Left kidney (tissue), 8 donors: ENCODE data around the gene TFF1. TPM values are rescaled to one million over a fixed set of nuclear protein-coding genes. Genes with fewer than 3 reads are reported as not detected.
"Not testable (repeated sequence)": the region's sequence is repeated elsewhere in the genome, so short reads cannot be mapped to it uniquely, and the experiment has no call there.

Experiments used
- DNase-seq: peaks from one replicate; pipeline ENCODE4 v3.0.0-alpha.2; 2013
- long read RNA-seq, 8 donors: transcript quantifications; one replicate each; lab custom pipeline, GENCODE V29; 2026
- polyA plus RNA-seq: library from polyadenylated mRNA; unstranded; fragments of 120-200 nt; gene quantifications from one replicate; pipeline ENCODE4 v1.2.1, GENCODE V29; 2013; ENCODE audit not compliant: insufficient read length

The TFF1 gene
- not detected for polyA plus RNA-seq
- long read RNA-seq, donor 1: 0 reads
- long read RNA-seq, donor 2: 0 reads
- long read RNA-seq, donor 3: 0 reads
- long read RNA-seq, donor 4: 0 reads
- long read RNA-seq, donor 5: 0 reads
- long read RNA-seq, donor 6: 0 reads
- long read RNA-seq, donor 7: 0 reads
- long read RNA-seq, donor 8: 0 reads

DNA sequence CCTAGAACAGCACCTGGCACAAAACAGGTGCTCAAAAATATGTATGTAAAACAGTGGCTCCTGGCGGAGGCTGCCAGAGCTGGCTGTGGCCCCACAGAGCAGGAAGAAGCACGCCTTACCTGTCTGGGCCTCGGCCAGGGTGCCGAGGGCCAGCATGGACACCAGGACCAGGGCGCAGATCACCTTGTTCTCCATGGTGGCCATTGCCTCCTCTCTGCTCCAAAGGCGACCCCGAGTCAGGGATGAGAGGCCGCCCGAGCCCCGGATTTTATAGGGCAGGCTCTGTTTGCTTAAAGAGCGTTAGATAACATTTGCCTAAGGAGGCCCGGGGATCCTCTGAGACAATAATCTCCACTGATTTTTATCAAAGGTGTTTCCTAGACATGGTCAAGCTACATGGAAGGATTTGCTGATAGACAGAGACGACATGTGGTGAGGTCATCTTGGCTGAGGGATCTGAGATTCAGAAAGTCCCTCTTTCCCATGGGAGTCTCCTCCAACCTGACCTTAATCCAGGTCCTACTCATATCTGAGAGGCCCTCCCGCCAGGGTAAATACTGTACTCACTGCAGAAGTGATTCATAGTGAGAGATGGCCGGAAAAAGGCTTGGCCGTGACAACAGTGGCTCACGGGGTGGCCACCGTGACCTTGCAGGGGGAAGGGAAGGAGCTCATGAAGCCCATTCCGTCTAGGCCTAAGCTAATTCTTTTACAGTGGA is at the start of gene TFF1:
Gene TFF1, minus strand, starts transcription at position 244 of the 719 bp plus-strand sequence. Its CDS starts 40 bp downstream, at position 204.
- no peak for DNase-seq

DNA sequence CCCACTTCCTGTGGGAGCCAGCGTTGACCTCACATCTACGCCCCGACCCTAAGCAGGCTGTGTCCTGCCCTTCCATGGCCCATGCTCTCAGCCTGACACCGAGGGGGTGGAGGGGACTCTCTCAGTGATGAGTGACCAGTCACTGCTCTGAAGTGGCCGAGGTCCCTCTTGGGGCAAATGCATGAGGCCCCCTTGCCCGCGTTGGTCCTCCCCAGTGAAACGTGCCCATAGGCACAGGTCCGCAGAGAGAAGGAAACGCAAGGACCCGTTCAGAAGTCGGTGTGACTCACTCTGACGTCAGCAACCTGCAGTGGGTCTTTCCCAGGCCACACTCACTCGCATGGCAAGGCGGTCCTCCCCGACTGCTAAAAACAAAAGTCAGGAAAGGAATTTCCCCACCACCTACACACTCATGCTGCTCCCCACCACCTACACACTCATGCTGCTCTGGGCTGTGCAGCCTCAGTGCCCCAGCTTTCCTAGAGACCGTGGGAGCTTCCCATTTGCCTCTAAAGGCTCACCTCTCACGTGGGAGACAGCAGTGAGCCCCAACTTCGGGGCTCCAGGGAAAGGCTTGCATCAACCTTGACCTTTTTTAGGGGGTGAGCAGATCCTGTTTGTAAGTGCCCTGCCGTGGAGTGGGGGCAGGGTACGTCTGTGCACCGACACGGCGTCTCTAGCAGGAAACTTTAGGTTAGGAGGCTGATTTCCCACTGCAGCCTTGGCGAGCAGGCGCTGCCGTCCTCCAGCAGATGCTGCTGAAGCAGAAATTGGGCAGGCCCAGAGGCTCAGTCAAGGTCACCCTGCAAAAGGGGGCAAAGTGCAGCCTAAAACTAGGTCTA is 48.8 kb upstream of the TFF1 start:
- DNase-seq: no peak

DNA sequence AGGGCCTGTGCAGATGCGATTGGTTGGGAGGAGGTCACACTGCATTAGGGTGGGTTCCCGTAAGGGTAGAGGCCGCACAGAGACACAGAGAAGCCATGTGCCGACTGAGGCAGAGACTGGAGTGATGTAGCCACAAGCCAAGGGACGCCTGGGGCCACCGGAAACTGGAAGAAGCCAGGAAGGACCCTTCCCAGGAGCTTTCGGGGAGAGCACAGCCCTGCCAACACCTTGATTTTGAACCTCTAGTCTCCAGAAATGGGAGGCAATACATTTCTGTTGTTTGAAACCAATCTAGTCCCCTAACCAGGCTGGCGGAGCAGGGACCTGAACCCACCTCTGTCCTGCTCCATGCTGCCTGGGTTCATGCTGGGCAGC is 48.2 kb upstream of the TFF1 start:
- DNase-seq: no peak

DNA sequence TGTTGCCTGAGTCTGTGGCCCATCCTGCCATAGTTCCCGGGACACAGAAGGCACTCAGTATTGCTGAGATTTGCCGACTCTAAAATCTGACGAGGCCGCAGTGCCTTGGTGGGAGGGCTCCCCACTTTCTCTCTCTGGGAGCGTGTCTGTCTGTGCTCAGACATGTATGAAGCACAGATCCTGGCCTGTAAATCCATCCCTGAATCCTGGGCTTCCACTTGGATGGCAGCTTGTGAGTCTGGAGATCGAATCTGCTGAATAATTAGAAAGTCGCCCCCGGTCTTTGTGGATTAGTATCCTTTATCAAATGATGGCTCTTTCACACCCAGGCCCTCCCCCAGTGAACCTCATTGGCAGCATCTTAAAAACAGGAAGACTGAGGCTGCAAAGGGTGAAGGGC is 47.7 kb upstream of the TFF1 start:
- no peak for DNase-seq

- no peak for DNase-seq
Observed at GRCh38 chr21:42413500-42413899, 47.2 kb upstream of the TFF1 start.

- DNase-seq: no peak
Observed at GRCh38 chr21:42413093-42413492, 46.8 kb upstream of the TFF1 start.

- DNase-seq: no peak
Observed at GRCh38 chr21:42412636-42412933, 46.2 kb upstream of the TFF1 start.

DNA sequence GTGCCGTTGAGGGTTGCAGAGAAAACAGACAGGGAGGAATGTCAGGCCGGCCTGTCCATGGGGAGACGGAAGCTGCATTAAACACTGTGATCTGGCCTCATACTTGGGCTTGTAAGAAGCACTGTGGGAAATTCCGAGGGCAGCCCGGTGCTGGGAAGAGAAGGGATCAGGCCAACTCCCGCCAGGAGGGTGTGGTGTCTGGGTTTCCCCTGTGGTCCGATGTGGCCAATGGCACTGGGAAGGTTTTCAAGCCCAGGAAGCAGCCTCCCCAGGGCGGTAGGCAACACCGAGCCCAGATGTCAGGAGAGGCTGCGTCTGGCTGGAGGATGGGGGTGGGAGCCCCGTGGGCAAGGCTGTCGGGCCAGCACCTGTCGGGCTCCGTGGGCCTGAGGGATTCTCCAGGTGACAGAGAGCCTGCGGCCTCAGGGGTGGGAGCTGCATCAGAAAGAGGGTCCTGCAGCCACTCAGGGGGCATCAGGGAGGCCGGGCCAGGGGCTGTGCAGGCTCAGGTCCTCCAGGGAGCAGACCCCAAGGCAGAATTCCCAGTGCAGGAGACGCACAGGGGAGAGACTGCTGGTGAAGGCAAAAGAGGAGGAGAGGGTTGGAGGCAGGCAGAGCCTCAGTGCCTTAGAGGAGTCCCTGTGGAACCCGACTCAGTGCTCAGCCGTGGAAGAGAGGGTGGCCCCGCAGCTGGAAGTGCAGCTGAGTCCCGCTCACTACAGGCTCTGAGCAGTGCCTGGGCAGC is 45.7 kb upstream of the TFF1 start:
- DNase-seq: no peak

DNA sequence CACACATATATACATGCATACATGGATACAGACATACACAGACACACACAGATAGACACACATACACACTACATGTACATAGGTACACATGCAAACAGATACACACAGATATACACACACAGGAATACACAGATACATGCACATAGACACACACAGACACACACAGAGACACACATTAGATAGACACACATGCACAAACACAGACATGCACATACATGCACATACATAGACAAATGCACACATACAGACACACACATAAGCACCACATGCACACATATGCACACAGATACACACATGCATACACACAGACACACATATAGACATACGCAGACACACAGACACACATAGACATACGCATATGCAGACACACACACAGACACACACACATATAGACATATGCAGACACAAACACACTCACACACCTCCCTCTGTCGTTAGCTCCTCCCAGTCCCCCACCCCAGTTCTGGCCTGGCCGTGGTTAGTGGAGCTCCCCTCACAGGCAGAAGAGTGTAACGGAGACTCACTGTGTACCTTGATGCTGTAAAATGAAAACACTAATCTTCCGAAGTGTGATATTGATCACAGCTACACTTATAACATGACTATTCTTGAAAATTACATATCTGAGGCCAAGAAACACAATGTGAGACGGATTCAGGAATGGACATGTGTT is 45.0 kb upstream of the TFF1 start:
- DNase-seq: no peak

DNA sequence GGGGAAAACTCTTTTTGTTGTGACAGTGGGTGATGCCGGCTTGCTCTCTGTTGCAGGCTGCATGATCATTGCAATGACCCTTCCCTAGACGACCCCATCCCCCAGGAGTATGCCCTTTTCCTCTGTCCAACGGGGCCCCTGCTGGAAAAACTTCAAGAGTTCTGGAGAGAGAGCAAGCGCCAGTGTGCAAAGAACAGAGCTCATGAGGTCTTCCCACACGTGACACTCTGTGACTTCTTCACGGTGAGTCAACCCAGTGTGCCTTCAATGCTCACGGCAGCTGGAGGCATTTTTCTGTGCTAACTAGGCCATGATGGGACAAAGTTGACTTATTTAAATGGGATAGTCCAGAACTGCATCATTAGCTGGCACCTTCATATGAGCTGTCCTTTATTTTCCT is 43.0 kb upstream of the TFF1 start:
- no peak for DNase-seq

DNA sequence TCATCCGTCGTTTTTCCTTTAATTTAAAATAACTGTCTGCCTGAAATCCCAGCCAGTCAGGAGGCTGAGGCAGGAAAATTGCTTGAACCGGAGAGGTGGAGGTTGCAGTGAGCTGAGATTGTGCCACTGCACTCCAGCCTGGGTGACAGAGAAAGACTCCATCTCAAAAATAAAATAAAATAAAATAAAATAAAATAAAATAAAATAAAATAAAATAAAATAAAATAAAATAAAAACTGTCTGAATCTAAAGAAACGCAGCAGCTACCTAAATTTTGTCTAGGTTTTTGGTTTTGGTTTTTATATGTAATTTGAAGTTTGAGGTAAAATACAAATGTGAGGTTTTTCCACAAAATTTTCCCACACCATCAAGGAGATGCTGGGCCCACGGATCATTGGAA is 42.4 kb upstream of the TFF1 start:
- not testable (repeated sequence) for DNase-seq

- no peak for DNase-seq
Observed at GRCh38 chr21:42407476-42407875, 41.1 kb upstream of the TFF1 start.

- DNase-seq: no peak
Observed at GRCh38 chr21:42406866-42407265, 40.5 kb upstream of the TFF1 start.

- DNase-seq: no peak
Observed at GRCh38 chr21:42406201-42406621, 39.9 kb upstream of the TFF1 start.

GRCh38 chr21:42405064-42406013 is 39.0 kb upstream of the TFF1 start:
- no peak for DNase-seq

DNA sequence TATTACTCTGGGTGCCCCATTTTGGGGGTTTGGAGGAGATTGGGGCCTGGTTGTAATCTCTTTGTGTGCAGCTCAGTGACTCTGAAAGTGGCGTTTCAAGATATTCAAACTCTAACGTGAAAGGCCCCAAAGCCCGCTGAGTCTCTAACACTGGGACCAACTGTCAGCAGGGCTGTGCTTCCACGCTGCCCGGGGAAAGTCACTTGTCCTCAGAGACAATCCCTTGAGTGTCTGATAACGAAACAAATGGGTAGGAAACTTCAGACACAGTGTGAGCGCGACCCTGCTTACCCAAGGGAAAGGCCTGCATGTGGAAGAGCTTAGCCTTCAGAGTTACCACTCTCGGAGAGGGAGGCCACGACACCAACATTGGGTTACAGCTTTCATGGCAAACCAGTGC is 38.2 kb upstream of the TFF1 start:
- no peak for DNase-seq

DNA sequence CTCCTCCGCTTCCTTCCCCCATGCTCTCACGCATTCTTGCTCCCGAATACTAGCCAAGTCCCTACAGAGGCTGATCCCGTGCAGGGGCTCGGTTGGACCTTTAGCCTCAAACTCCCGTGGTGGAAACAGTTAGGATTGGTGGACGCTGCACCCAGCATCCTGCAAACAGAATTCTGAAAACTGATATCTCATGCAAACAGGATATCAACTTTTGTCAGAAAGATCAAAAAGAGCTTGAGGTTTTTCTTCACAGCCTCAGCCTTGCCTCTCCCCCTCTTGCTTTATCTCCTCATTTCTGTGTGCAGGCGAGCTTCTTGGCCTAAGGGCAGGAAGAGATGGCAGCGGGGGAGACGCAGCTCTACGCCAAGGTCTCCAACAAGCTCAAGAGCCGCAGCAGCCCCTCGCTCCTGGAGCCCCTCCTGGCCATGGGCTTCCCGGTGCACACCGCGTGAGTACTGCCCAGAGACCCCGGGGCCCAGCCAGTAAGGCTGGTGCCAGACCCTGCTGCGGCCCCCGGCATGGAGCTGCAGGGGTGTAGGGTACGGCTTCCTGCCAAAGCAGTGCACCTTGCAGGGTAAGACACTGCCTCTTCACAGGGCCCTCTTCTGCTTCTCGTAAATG is 37.4 kb upstream of the TFF1 start, which contains the start of gene UBASH3A:
Gene UBASH3A, plus strand, starts transcription at position 292 of the 621 bp plus-strand sequence. Its CDS starts 44 bp downstream, at position 336.
- no peak for DNase-seq

DNA sequence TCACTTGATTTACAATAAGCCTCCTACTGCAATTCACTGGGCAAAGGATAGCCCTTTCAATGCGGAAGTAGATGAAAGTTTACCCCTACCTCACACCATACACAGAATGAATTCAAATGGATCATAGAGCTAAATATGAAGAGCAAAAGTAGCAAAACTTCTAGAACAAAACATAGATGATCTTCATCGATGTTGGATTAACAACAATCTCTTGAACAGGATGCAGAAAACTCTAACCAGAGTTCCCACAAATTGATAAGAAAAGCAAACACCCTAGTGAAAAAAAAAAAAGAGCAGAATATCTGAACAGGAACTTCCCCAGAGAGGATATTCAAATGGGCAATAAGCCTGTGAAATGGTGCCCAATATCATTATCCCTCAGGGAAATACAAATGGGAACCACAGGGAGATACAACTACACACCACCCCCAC is 35.5 kb upstream of the TFF1 start:
- DNase-seq: no peak

- no peak for DNase-seq
Observed at GRCh38 chr21:42401154-42401553, 34.8 kb upstream of the TFF1 start.

DNA sequence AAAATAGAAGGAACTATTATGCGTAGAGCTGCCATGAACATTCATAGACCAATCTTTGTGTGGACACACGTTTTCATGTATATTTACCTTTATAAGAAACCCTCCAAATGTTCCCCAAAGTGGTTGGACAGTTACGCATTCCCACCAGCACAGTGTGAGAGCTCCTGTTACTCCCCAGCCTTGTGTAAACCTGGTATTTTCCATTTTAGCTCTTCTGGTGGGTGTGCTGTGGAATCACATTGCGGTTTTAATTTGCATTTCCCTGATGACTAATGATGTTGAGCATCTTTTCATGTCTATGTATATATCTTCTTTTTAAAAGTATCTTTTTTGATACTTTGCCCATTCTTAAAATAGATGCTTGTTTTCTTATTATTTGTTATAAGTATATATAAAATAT is 34.2 kb upstream of the TFF1 start:
- no peak for DNase-seq
